Astrocyte (in vitro differentiated cells and primary cell): ENCODE results near the gene ANP32A. TPM values are rescaled to one million over a fixed set of nuclear protein-coding genes. Genes with fewer than 3 reads are reported as not detected.

Experiments used
- DNase-seq: peaks from one replicate; pipeline ENCODE4 v3.0.0-alpha.2; 2010; ENCODE audit warnings: low read depth
- FAIRE-seq: peaks from 2 replicates; lab custom pipeline; 2011; peaks lifted over from hg19 to GRCh38; lab: Jason Lieb, UNC
- H2AFZ ChIP-seq: 2 replicates; pipeline ENCODE4 v1.6.0; 2012; ENCODE audit warnings: low read depth, low read length, inconsistent platforms
- H3K27ac ChIP-seq: 2 replicates; pipeline ENCODE4 v1.5.1; 2011; ENCODE audit warnings: low read depth, low read length, inconsistent platforms
- H3K27me3 ChIP-seq: 2 replicates; pipeline ENCODE4 v1.6.0; 2011; ENCODE audit warnings: low read length, inconsistent platforms; ENCODE audit not compliant: insufficient read depth
- H3K36me3 ChIP-seq: 2 replicates; pipeline ENCODE4 v1.5.1; 2011; ENCODE audit warnings: low read length, inconsistent platforms; ENCODE audit not compliant: insufficient read depth
- H3K4me1 ChIP-seq: 2 replicates; pipeline ENCODE4 v1.5.1; 2011; ENCODE audit warnings: low read length, inconsistent platforms; ENCODE audit not compliant: insufficient read depth
- H3K4me2 ChIP-seq: 2 replicates; pipeline ENCODE4 v1.6.0; 2012; ENCODE audit warnings: low read length, inconsistent platforms
- H3K4me3 ChIP-seq: 2 replicates; pipeline ENCODE4 v1.5.1; 2011; ENCODE audit warnings: low read depth, mild to moderate bottlenecking, low read length, inconsistent platforms; ENCODE audit not compliant: insufficient read depth
- H3K79me2 ChIP-seq: 2 replicates; pipeline ENCODE4 v1.6.0; 2012; ENCODE audit warnings: mild to moderate bottlenecking, low read length, inconsistent platforms; ENCODE audit not compliant: insufficient read depth
- H3K9ac ChIP-seq: 2 replicates; pipeline ENCODE4 v1.6.0; 2012; ENCODE audit warnings: mild to moderate bottlenecking, low read length, inconsistent platforms
- H3K9me3 ChIP-seq: 2 replicates; pipeline ENCODE4 v1.5.1; 2012; ENCODE audit warnings: low read depth, mild to moderate bottlenecking, low read length, inconsistent platforms; ENCODE audit not compliant: insufficient read depth
- H4K20me1 ChIP-seq: 2 replicates; pipeline ENCODE4 v1.6.0; 2012; ENCODE audit warnings: low read length, inconsistent platforms; ENCODE audit not compliant: insufficient read depth
- H3K27ac Mint-ChIP-seq: one replicate; pipeline ENCODE4 v1.8.0; 2021; ENCODE audit warnings: mild to moderate bottlenecking, mixed read lengths; ENCODE audit not compliant: unreplicated experiment
- H3K27me3 Mint-ChIP-seq: one replicate; pipeline ENCODE4 v1.8.0; 2021; ENCODE audit warnings: low read depth, mixed read lengths; ENCODE audit not compliant: unreplicated experiment
- H3K36me3 Mint-ChIP-seq: one replicate; pipeline ENCODE4 v1.8.0; 2021; ENCODE audit warnings: low read depth, mixed read lengths; ENCODE audit not compliant: unreplicated experiment
- H3K4me1 Mint-ChIP-seq: one replicate; pipeline ENCODE4 v1.8.0; 2021; ENCODE audit warnings: low read depth, mixed read lengths; ENCODE audit not compliant: unreplicated experiment
- H3K4me3 Mint-ChIP-seq: one replicate; pipeline ENCODE4 v1.8.0; 2021; ENCODE audit warnings: mild to moderate bottlenecking, moderate library complexity, mixed read lengths; ENCODE audit not compliant: unreplicated experiment
- H3K9me3 Mint-ChIP-seq: one replicate; pipeline ENCODE4 v1.8.0; 2021; ENCODE audit warnings: mild to moderate bottlenecking, mixed read lengths; ENCODE audit not compliant: unreplicated experiment
- CTCF ChIP-seq: IDR thresholded peaks from 2 replicates; pipeline ENCODE4 v1.5.1; 2011; ENCODE audit warnings: low read depth, mild to moderate bottlenecking, inconsistent platforms, low read length, moderate library complexity; ENCODE audit not compliant: insufficient read depth
- EZH2 ChIP-seq: IDR thresholded peaks from 2 replicates; pipeline ENCODE4 v1.6.1; 2012; ENCODE audit warnings: mild to moderate bottlenecking, low read length, inconsistent platforms; ENCODE audit not compliant: insufficient read depth
- total RNA-seq: library from RNA; stranded (reverse); gene quantifications from 2 replicates; pipeline ENCODE4 v1.2.1, GENCODE V29; 2021

ANP32A gene
- total RNA-seq, 1 donor from 2014 or later, result 138 TPM

- Mint-ChIP-seq H3K4me3 (no peak overlapping the region), H3K4me1 (no peaks in the 10 kb centered on the region), H3K36me3 (peaks cover 16% of the 10 kb centered on the region), H3K9me3 (peaks cover 4% of the 10 kb centered on the region), H3K27me3 (peaks cover 10% of the 10 kb centered on the region), H3K27ac (no peak overlapping the region)
- TF ChIP-seq EZH2, result no peak
- no peak for TF ChIP-seq CTCF
- no peaks in the 10 kb centered on the region for H3K79me2 ChIP-seq
- no peaks in the 10 kb centered on the region for H3K9me3 ChIP-seq
- no peaks in the 10 kb centered on the region for H4K20me1 ChIP-seq
- H3K27ac ChIP-seq, result no peak overlapping the region
- H3K4me3 ChIP-seq, result no peak overlapping the region
- peak; percentile 12 for DNase-seq
- no peak overlapping the region for H3K9ac ChIP-seq
- no peak overlapping the region for H2AFZ ChIP-seq
- H3K27me3 ChIP-seq, result no peaks in the 10 kb centered on the region
- H3K4me2 ChIP-seq, result no peak overlapping the region
- no peak for FAIRE-seq
- no peaks in the 10 kb centered on the region for H3K4me1 ChIP-seq
- peaks cover 13% of the 10 kb centered on the region for H3K36me3 ChIP-seq
Observed at GRCh38 chr15:68774521-68775235, 46.0 kb downstream of the ANP32A start.

DNA sequence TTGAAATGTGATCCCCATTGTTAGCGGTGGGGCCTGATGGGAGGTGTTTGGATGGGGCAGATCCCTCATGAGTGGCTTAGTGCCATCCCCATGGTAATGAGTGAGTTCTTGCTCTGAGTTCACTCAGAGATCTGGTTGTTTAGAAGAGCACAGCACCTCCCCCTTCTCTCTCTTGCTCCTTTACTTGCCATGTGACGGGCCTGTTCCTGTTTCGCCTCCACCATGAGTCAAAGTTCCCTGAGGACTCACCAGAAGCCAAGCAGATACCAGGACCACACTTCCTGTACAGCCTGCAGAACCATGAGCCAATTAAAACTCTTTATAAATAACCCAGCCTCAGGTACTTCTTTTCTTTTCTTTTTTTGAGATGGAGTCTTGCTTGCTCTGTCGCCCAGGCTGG is 46.6 kb downstream of the ANP32A start:
- Mint-ChIP-seq H3K36me3 (peaks cover 15% of the 10 kb centered on the region), H3K27me3 (peaks cover 13% of the 10 kb centered on the region), H3K27ac (no peak overlapping the region), H3K4me3 (no peak overlapping the region), H3K4me1 (no peaks in the 10 kb centered on the region), H3K9me3 (peaks cover 4% of the 10 kb centered on the region)
- no peaks in the 10 kb centered on the region for H3K27me3 ChIP-seq
- FAIRE-seq (no peak), DNase-seq (no peak)
- H3K9me3 ChIP-seq, result no peaks in the 10 kb centered on the region
- H4K20me1 ChIP-seq, result no peaks in the 10 kb centered on the region
- TF ChIP-seq CTCF, result no peak
- TF ChIP-seq EZH2, result no peak
- H3K4me3 ChIP-seq, result no peak overlapping the region
- no peak overlapping the region for H3K27ac ChIP-seq
- no peaks in the 10 kb centered on the region for H3K4me1 ChIP-seq
- no peaks in the 10 kb centered on the region for H3K79me2 ChIP-seq
- H2AFZ ChIP-seq, result no peak overlapping the region
- no peak overlapping the region for H3K9ac ChIP-seq
- H3K4me2 ChIP-seq, result no peak overlapping the region
- peaks cover 8% of the 10 kb centered on the region for H3K36me3 ChIP-seq

- Mint-ChIP-seq H3K9me3 (peaks cover 4% of the 10 kb centered on the region), H3K27me3 (peaks cover 13% of the 10 kb centered on the region), H3K27ac (no peak overlapping the region), H3K36me3 (peaks cover 15% of the 10 kb centered on the region), H3K4me1 (peaks cover 3% of the 10 kb centered on the region), H3K4me3 (no peak overlapping the region)
- no peak for TF ChIP-seq CTCF
- no peak for TF ChIP-seq EZH2
- H3K79me2 ChIP-seq, result no peaks in the 10 kb centered on the region
- H2AFZ ChIP-seq, result no peak overlapping the region
- H3K36me3 ChIP-seq, result no peaks in the 10 kb centered on the region
- DNase-seq (no peak), FAIRE-seq (no peak)
- H3K9ac ChIP-seq, result no peak overlapping the region
- no peaks in the 10 kb centered on the region for H3K9me3 ChIP-seq
- no peaks in the 10 kb centered on the region for H3K27me3 ChIP-seq
- H3K4me3 ChIP-seq, result no peak overlapping the region
- H4K20me1 ChIP-seq, result no peaks in the 10 kb centered on the region
- H3K4me1 ChIP-seq, result no peaks in the 10 kb centered on the region
- H3K4me2 ChIP-seq, result no peak overlapping the region
- H3K27ac ChIP-seq, result no peak overlapping the region
Observed at GRCh38 chr15:68773036-68773435, 47.7 kb downstream of the ANP32A start.
